Measurements from ENCODE around the gene TBCC. TPM values are rescaled to one million over a fixed set of nuclear protein-coding genes. Genes with fewer than 3 reads are reported as not detected.

Gene TBCC
- total RNA-seq, 2 donors from 2014 or later: 14.5 to 25.4 TPM

DNA sequence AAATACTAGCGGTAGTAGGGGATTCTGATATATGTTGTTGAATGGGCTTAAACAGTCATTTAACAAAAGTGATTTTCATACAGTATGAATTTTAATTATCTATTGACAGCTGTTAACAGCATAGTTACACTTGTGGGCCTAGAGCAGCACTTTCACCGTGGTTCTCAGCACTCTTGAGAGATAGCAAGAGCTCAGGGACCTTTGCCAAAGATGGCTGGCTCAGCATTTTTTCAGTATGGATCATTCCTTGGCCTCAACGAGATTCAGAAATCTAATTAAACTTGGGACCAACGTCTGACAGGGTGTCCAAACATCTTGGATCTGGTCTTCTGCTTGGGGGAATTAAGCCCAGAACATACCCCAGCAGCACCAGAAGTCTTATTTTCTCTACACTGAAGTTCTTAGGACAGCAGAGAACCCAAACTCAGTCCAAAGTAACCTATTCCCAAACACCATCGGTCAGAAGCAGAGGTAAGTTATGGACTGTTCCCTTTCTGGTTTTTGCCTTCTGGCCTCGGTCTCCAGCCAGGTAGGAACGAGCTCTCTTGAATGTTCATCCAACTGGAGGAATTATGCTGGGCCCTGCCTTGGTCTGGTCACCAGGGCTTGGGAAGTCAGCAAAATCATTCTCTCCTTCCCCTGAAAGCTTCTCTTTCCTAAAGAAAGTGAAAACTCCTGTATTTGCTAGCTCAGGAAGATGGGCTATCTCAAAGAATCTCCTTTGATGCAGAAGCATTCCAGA, 49.2 kb downstream of the TBCC start:
- Histone ChIP-seq H3K4me1 (peaks cover 16% of the 10 kb centered on the region), H3K27me3 (no peaks in the 10 kb centered on the region), H3K36me3 (replicated peaks in 1 of 2; ENCODE audit: insufficient read depth in 1 of 2, low read depth in 2 of 2) (peaks cover 0 to 2% of the 10 kb centered on the region in 2 donors), H3K4me3 (no peak overlapping the region), H3K9me3 (no peaks in the 10 kb centered on the region), H3K27ac (no peak overlapping the region)
- DNase-seq: peak in 1 of 4 donors; percentile 15
- no peak for ATAC-seq
- intact Hi-C loops (cut with DNase I): no loop called here
- TF ChIP-seq POLR2A (IDR thresholded peaks at IDR 0.05): no peak
- TF ChIP-seq, protein P1, sequence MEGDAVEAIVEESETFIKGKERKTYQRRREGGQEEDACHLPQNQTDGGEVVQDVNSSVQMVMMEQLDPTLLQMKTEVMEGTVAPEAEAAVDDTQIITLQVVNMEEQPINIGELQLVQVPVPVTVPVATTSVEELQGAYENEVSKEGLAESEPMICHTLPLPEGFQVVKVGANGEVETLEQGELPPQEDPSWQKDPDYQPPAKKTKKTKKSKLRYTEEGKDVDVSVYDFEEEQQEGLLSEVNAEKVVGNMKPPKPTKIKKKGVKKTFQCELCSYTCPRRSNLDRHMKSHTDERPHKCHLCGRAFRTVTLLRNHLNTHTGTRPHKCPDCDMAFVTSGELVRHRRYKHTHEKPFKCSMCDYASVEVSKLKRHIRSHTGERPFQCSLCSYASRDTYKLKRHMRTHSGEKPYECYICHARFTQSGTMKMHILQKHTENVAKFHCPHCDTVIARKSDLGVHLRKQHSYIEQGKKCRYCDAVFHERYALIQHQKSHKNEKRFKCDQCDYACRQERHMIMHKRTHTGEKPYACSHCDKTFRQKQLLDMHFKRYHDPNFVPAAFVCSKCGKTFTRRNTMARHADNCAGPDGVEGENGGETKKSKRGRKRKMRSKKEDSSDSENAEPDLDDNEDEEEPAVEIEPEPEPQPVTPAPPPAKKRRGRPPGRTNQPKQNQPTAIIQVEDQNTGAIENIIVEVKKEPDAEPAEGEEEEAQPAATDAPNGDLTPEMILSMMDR (IDR thresholded peaks at IDR 0.05): no peak
- 62 to 70% methylated on average over 7 of the region's 7 CpGs for WGBS, 2 donors

DNA sequence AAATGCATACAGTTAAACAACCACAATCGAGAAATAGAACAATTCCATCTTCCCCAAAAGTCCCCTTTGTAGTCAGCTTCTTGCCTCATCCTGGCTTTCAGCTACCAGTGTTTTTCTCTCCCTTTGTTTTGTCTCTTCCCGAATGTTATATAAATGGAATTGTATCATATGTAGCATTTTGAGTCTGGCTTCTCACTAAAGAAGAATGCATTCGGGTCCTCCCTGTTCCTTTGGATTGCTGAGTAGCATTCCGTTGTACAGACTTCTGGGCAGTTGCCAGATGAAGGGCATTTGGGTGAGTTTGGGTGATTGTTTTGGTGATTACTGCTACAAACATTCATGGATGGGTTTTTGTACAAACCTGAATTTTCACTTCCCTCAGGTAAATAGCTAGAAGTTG, 51.3 kb downstream of the TBCC start:
- Histone ChIP-seq H3K27ac (no peak overlapping the region), H3K4me1 (peaks cover 30% of the 10 kb centered on the region), H3K9me3 (no peaks in the 10 kb centered on the region), H3K27me3 (no peaks in the 10 kb centered on the region), H3K4me3 (no peak overlapping the region), H3K36me3 (replicated peaks in 1 of 2; ENCODE audit: insufficient read depth in 1 of 2, low read depth in 2 of 2) (peaks cover 0 to 12% of the 10 kb centered on the region in 2 donors)
- TF ChIP-seq POLR2A (IDR thresholded peaks at IDR 0.05): no peak
- TF ChIP-seq, protein P1 (IDR thresholded peaks at IDR 0.05): no peak
- WGBS, 2 donors: 74 to 91% methylated on average over 4 of the region's 4 CpGs
- DNase-seq (no peak), ATAC-seq (no peak)
- intact Hi-C loops (cut with DNase I): no loop called here

Other genes starting within 250 kb of the TBCC start
- gene UBR2, start 182.1 kb downstream of the TBCC start, total RNA-seq: 10 to 100 TPM; 19.4 to 23.9 TPM
- 1 to 10 TPM; 1.0 to 4.3 TPM for gene PRPH2, start 23.5 kb downstream of the TBCC start, total RNA-seq
- 1 to 10 TPM; 6.9 to 8.6 TPM for gene BICRAL, start 35.9 kb upstream of the TBCC start, total RNA-seq
- gene RPL7L1, start 133.5 kb upstream of the TBCC start, total RNA-seq: 10 to 100 TPM; 42.2 to 56.3 TPM
- not detected for gene PTCRA, start 169.9 kb upstream of the TBCC start, total RNA-seq
- gene CNPY3, start 183.4 kb upstream of the TBCC start, total RNA-seq: 10 to 100 TPM; 50.8 to 74.7 TPM
- gene GNMT, start 214.7 kb upstream of the TBCC start, total RNA-seq: 100 to 1,000 TPM in 1 of 2 donors, 10 to 100 TPM in 1; 67.2 to 630 TPM
- gene PEX6, start 233.1 kb upstream of the TBCC start, total RNA-seq: 10 to 100 TPM; 18.1 to 26.2 TPM
- 10 to 100 TPM in 1 of 2 donors, 1 to 10 TPM in 1; 8.2 to 13.5 TPM for gene PPP2R5D, start 238.5 kb upstream of the TBCC start, total RNA-seq